HG03280 (cell line): ENCODE measurements around the gene NTNG1.
"Not testable (repeated sequence)": the region's sequence is repeated elsewhere in the genome, so short reads cannot be mapped to it uniquely, and the experiment has no call there.

Experiments used
- ATAC-seq: cut with Tn5 transposase; IDR thresholded peaks from one replicate; pipeline ENCODE4 v1.9.1; 2021; ENCODE audit warnings: mild to moderate bottlenecking, moderate library complexity; ENCODE audit not compliant: unreplicated experiment

Gene NTNG1

GRCh38 chr1:107140703-107141490 is at the start of gene NTNG1:
Gene NTNG1, plus strand, starts transcription at chr1:107141039.
- ATAC-seq: no peak

DNA sequence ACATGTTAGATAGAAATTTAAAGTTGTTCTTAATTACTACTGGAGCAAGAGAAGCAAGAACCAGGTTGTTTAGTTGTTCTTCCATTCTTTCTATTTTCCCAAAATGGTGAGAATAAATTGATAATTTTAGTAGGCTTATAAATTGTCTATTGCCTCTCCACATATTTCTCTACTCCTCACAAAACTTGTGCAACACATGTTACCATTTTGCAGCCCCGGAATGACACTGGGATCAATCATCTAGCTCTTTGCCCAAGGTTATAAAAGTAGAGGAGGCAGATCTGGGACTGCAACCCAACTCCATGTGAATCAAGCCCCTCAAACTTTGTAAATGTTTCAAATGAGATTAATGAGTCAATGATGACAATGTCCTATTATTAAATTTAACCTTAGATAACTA is 49.4 kb upstream of the NTNG1 start:
- ATAC-seq: no peak

- not testable (repeated sequence) for ATAC-seq
These were observed 47.4 kb upstream of the NTNG1 start for GRCh38 chr1:107093395-107093794.

DNA sequence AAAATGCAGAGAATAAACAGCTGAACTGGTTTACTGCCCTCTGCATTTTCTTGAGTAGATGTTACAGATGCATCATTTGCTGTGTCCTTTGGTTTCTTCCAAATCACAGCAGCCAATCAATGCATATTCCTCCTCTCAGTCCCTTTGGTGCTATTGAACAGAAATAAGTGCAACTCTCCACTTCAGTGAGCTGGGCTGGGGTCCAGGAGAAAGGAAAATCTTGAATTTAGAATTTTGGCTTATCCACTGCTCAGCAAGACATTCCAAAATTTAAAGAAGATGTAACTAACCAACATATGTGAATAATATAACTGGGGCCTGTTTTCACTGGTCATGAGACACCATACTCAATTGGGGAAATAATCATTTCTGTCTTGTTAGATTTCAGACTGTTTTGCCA is 45.2 kb upstream of the NTNG1 start:
- no peak for ATAC-seq

DNA sequence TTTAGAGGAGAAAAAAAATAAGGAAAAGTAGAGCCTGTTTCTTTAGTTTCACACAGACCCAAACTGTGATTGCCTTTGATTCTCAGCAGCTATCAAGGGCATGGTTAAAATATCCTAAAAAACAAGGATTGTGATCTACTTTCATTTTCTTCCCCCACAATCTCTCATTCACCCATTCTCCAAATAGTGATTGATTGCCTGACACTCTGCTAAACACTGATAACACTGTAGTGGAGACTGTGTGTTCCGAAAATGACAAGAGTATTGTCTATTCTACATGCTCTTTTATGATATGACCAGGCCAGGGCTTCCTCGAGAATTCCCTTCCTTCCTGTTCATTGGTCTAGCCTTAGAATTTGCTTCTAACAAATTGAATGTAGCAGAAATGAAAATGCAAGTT is 44.1 kb upstream of the NTNG1 start:
- no peak for ATAC-seq

DNA sequence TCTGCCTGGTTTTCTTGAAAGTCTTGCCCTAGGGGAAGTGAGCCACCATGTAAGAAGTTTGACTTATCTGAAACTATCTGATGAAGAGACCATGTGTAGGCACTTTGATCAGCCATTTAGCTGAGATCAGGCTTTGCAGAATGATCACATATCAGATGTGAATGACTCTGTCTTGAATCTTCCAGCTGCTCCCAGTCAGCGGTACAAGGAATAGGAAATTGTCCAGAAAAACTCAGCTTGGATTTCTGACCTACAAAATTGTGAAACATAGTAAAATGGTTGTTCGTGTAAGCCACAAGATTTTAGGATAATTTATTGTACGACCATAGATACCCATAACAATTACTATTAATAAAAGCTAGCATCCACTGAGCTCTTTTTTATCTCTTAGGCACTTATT is 41.9 kb upstream of the NTNG1 start:
- ATAC-seq: no peak

- no peak for ATAC-seq
These were observed 40.4 kb upstream of the NTNG1 start for GRCh38 chr1:107100331-107100984.

GRCh38 chr1:107105914-107106313 is 34.9 kb upstream of the NTNG1 start:
- ATAC-seq: no peak

GRCh38 chr1:107110326-107110725 is 30.5 kb upstream of the NTNG1 start:
- ATAC-seq: no peak

- ATAC-seq: no peak
These were observed 24.5 kb upstream of the NTNG1 start for GRCh38 chr1:107116306-107116790.

- ATAC-seq: no peak
These were observed 18.6 kb upstream of the NTNG1 start for GRCh38 chr1:107122225-107122624.

- ATAC-seq: no peak
These were observed 17.1 kb upstream of the NTNG1 start for GRCh38 chr1:107123741-107124140.

GRCh38 chr1:107124694-107125093 is 16.1 kb upstream of the NTNG1 start:
- ATAC-seq: no peak

DNA sequence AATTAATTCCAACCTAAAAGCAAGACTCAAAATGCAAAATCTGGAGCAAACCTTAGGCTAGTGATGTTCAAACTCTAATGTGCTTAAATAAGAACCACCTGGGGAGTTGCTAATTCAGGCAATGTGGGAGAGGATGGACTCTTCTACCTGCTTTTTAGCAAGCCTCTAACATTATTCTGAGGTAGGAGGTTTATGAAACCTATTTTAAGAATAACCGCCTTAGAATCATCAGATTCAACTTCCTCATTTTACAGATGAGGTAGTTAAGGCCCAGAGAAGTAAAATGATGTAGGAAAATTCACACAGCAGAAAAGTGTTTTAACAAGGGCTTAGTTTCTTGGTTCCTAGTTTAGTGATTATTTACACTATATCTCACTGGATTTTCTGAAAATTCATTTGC is 8.6 kb upstream of the NTNG1 start:
- no peak for ATAC-seq

- ATAC-seq: no peak
These were observed 8.1 kb upstream of the NTNG1 start for GRCh38 chr1:107132780-107133179.

DNA sequence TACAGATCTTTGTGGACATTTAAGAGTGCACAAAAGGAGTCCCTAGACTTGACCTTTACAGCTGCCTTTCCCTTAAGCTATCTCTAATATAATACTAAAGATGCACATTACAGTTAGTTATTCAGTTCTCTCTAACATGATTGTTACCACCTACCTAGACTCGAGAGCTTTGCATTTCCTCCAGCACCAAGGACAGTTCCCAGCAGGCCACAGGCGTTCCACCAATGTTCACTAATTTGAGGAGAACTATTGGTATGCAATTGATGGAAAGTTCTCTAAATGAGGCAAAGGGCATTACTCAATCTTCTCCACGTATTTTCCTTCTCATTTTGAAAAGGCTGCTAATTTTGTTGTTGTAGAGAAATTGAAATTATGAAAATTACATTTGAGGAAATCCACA is 5.4 kb upstream of the NTNG1 start:
- ATAC-seq: no peak

GRCh38 chr1:107138166-107138565 is 2.7 kb upstream of the NTNG1 start:
- no peak for ATAC-seq

DNA sequence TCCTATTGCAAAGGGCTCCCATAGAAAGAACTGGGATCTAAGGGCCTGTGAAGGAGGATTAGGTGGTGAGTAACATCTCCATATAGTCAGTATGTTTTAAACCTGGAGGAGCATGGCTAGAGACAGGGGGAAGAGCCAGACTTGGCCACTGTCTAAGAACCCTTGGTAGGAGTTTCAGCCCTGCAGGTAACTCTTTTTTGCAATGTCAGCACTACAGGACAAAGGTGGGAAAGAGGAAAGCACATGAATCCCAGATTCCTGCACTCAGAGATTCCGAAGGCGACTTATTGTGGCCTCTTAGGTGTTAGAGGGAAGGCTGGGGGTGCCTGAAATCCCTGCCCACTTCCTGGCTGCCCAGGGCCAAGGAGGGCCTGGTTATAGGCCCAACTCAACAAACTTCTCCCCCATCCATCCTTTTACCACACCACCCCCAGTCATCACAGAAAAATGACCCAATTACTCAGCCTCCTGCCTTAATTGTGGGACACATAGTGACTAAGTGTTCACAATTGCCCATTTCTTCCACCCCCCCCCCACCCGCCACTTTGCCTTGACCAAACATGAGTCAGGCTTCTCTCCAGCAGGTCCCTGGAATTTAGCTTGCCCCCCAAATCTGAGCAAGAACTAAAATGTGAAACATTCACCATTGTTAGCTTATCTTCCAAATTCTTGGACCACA is 1.9 kb upstream of the NTNG1 start:
- no peak for ATAC-seq

- no peak for ATAC-seq
These were observed 771 bp upstream of the NTNG1 start for GRCh38 chr1:107139833-107140702.

- no peak for ATAC-seq
These were observed 770 bp downstream of the NTNG1 start for GRCh38 chr1:107141491-107142126.
